K562 (cell line): ENCODE results near the gene RBMS1.
"Not testable (repeated sequence)": the region's sequence is repeated elsewhere in the genome, so short reads cannot be mapped to it uniquely, and the experiment has no call there.

Experiments
- CBX5 ChIP-seq: IDR thresholded peaks from 2 replicates; pipeline ENCODE4 v1.6.1; 2014; ENCODE audit warnings: low read depth, borderline replicate concordance
- E4F1 ChIP-seq: fragments of 250-450 bp; sonication (Bioruptor Pico); IDR thresholded peaks from 2 replicates; pipeline ENCODE4 v1.5.0; 2021; ENCODE audit warnings: mild to moderate bottlenecking, borderline replicate concordance
- HNRNPUL1 ChIP-seq: fragments of 200-400 bp; formaldehyde crosslinking; IDR thresholded peaks from 2 replicates; pipeline ENCODE4 v1.6.1; 2017; ENCODE audit warnings: low read length
- PHF21A ChIP-seq: fragments of 450-650 bp; IDR thresholded peaks from 2 replicates; pipeline ENCODE4 v1.6.1; 2017; ENCODE audit warnings: low read depth, borderline replicate concordance
- PHTF2 ChIP-seq: fragments of 250-450 bp; sonication (Bioruptor Pico); IDR thresholded peaks from 2 replicates; pipeline ENCODE4 v1.5.0; 2021; ENCODE audit warnings: mild to moderate bottlenecking
- POLR2AphosphoS2 ChIP-seq: IDR thresholded peaks from 2 replicates; pipeline ENCODE4 v1.6.1; 2012; ENCODE audit warnings: low read length, improper control_type of control experiment
- POLR2AphosphoS5 ChIP-seq: IDR thresholded peaks from 2 replicates; pipeline ENCODE4 v1.6.1; 2011; ENCODE audit warnings: mild to moderate bottlenecking, low read depth, low read length, moderate library complexity; ENCODE audit not compliant: control insufficient read depth, insufficient read depth
- PRPF4 ChIP-seq: fragments of 200-400 bp; formaldehyde crosslinking; IDR thresholded peaks from one replicate; pipeline ENCODE4 v1.6.1; 2017; ENCODE audit warnings: low read length, low read depth, mild to moderate bottlenecking; ENCODE audit not compliant: insufficient read depth, poor library complexity, severe bottlenecking
- SRF ChIP-seq, 2 experiments: fragments of 250-450, 450-650 bp in 1 of 2; sonication (Bioruptor Pico) in 1 of 2; sonication (generic) in 1 of 2; formaldehyde crosslinking; IDR thresholded peaks; 2 replicates each; pipeline versions ENCODE4 v1.5.0 to v1.5.1; 2020 to 2022; ENCODE audit warnings: mild to moderate bottlenecking in 1 of 2, missing genetic modification reagents in 1 of 2
- TCF7L2 ChIP-seq: fragments of 150-350 bp; IDR thresholded peaks from 2 replicates; pipeline ENCODE4 v1.6.1; 2016; ENCODE audit warnings: low read depth, mild to moderate bottlenecking, low read length, moderate library complexity
- YY1 ChIP-seq, 3 experiments: IDR thresholded peaks; 2 replicates each; pipeline ENCODE4 v1.6.1; 2011; ENCODE audit warnings: low read length in 2 of 3, mild to moderate bottlenecking in 2 of 3, moderate library complexity in 2 of 3, borderline replicate concordance in 1 of 3, control low read depth in 1 of 3, low read depth in 1 of 3; ENCODE audit not compliant: insufficient read depth in 3 of 3, insufficient replicate concordance in 2 of 3, control insufficient read depth in 1 of 3, insufficient read length in 1 of 3; ENCODE audit errors: extremely low read depth in 1 of 3
- ZNF311 ChIP-seq: fragments of 250-450 bp; sonication (Bioruptor Pico); IDR thresholded peaks from 2 replicates; pipeline ENCODE4 v1.4.0; 2020; ENCODE audit warnings: mild to moderate bottlenecking, moderate library complexity
- TF ChIP-seq, protein P1 (sequence below): sonication (generic); formaldehyde crosslinking; IDR thresholded peaks from 2 replicates; pipeline ENCODE4 v1.8.1; 2022; ENCODE audit warnings: missing genetic modification reagents

DNA sequence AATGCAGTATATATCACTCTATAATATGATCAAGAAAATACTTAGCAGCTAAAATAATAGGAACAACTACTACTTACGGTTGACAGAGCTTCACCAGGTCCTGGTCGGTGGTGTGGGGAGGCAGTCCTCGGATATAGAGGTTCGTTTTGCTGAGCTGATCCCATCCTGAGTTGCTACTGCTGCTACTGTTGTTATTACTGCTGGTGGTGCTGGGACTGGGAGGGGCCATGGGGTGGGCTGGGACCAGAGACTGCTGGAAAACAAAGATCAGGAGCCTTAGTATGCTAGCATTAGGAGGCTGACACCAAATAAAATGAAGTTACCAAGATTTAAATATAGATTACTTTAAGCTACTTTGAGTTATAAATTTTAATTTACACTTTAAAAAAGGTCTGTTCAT lies 126.5 kb downstream of the RBMS1 start:
- TF ChIP-seq TCF7L2; POLR2AphosphoS5; PHTF2 (CRISPR knock-in tag); E4F1 (CRISPR knock-in tag); ZNF311 (CRISPR knock-in tag); POLR2AphosphoS2; HNRNPUL1; PHF21A; PRPF4; CBX5; SRF (CRISPR knock-in tag; IDR thresholded peaks at IDR 0.05); YY1 (IDR thresholded peaks at IDR 0.05; ENCODE audit: borderline replicate concordance in 1 of 3, control insufficient read depth in 1 of 3, extremely low read depth in 1 of 3, insufficient read depth in 3 of 3, insufficient read length in 1 of 3, insufficient replicate concordance in 2 of 3, low read depth in 1 of 3, low read length in 2 of 3): not testable (repeated sequence)
- TF ChIP-seq, protein P1, sequence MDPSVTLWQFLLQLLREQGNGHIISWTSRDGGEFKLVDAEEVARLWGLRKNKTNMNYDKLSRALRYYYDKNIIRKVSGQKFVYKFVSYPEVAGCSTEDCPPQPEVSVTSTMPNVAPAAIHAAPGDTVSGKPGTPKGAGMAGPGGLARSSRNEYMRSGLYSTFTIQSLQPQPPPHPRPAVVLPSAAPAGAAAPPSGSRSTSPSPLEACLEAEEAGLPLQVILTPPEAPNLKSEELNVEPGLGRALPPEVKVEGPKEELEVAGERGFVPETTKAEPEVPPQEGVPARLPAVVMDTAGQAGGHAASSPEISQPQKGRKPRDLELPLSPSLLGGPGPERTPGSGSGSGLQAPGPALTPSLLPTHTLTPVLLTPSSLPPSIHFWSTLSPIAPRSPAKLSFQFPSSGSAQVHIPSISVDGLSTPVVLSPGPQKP (CRISPR knock-in tag): not testable (repeated sequence)
